Endometrial microvascular endothelial cells (primary cell): ENCODE measurements around the gene PXT1. TPM values are rescaled to one million over a fixed set of nuclear protein-coding genes. Genes with fewer than 3 reads are reported as not detected.
"Not testable (repeated sequence)": the region's sequence is repeated elsewhere in the genome, so short reads cannot be mapped to it uniquely, and the experiment has no call there.

ENCODE experiments used
- in situ Hi-C: cut with HindIII; loops from 2 replicates; pipeline ENCODE4 v1.10.0; 2017; ENCODE audit warnings: low sequenced_read_pairs, low pct_unique_long_range_greater_than_20kb; ENCODE audit errors: inconsistent ontology term
- total RNA-seq: library from RNA; depleted of rRNA; stranded (reverse); fragments of >200 nt; gene quantifications from one replicate; pipeline ENCODE4 v1.2.3, GENCODE V29; 2015; ENCODE audit errors: inconsistent ontology term

Gene PXT1
- not detected for total RNA-seq

- in situ Hi-C loops, result loop anchor here (10.0 kb wide), 1 partner anchor 62 kb away; no protein-coding TSS in a partner anchor
These were observed at the start of gene PXT1, which contains the start of gene KCTD20 for GRCh38 chr6:36442671-36443470. PXT1 (minus strand) TSS chr6:36442854; CDS start chr6:36426082, 16,772 bp downstream. KCTD20 (plus strand) TSS chr6:36443000; CDS start chr6:36470098, 27,098 bp downstream.

GRCh38 chr6:36492092-36492491, 49.4 kb upstream of the PXT1 start:
- in situ Hi-C loops, result no loop called here

GRCh38 chr6:36491378-36491965, 48.8 kb upstream of the PXT1 start:
- in situ Hi-C loops, result no loop called here

GRCh38 chr6:36489426-36489825, 46.8 kb upstream of the PXT1 start:
- in situ Hi-C loops, result no loop called here

GRCh38 chr6:36488221-36488620, 45.6 kb upstream of the PXT1 start:
- in situ Hi-C loops, result no loop called here

- in situ Hi-C loops, result no loop called here
These were observed 45.0 kb upstream of the PXT1 start for GRCh38 chr6:36487698-36488097.

- in situ Hi-C loops, result no loop called here
These were observed 42.1 kb upstream of the PXT1 start for GRCh38 chr6:36484736-36485135.

- in situ Hi-C loops, result not testable (repeated sequence)
These were observed 40.7 kb upstream of the PXT1 start for GRCh38 chr6:36483326-36483725.

GRCh38 chr6:36479256-36479655, 36.6 kb upstream of the PXT1 start:
- in situ Hi-C loops, result no loop called here

GRCh38 chr6:36478051-36478526, 35.4 kb upstream of the PXT1 start:
- in situ Hi-C loops, result no loop called here

- in situ Hi-C loops, result no loop called here
These were observed 27.3 kb upstream of the PXT1 start for GRCh38 chr6:36469946-36470345.

- in situ Hi-C loops, result no loop called here
These were observed 26.6 kb upstream of the PXT1 start for GRCh38 chr6:36469148-36469661.

- in situ Hi-C loops, result no loop called here
These were observed 25.0 kb upstream of the PXT1 start for GRCh38 chr6:36467625-36468024.

- in situ Hi-C loops, result no loop called here
These were observed 21.6 kb upstream of the PXT1 start for GRCh38 chr6:36464233-36464632.

- in situ Hi-C loops, result no loop called here
These were observed 21.0 kb upstream of the PXT1 start for GRCh38 chr6:36463676-36464075.

GRCh38 chr6:36461646-36462045, 19.0 kb upstream of the PXT1 start:
- in situ Hi-C loops, result no loop called here

- in situ Hi-C loops, result no loop called here
These were observed 18.3 kb upstream of the PXT1 start for GRCh38 chr6:36460916-36461315.

GRCh38 chr6:36459501-36459900, 16.8 kb upstream of the PXT1 start:
- in situ Hi-C loops, result no loop called here

- in situ Hi-C loops, result no loop called here
These were observed 12.9 kb upstream of the PXT1 start for GRCh38 chr6:36455486-36456027.

GRCh38 chr6:36452897-36453296, 10.2 kb upstream of the PXT1 start:
- in situ Hi-C loops, result not testable (repeated sequence)
